Measurements from ENCODE around the gene NPC2. TPM values are rescaled to one million over a fixed set of nuclear protein-coding genes. Genes with fewer than 3 reads are reported as not detected.

The NPC2 gene
- polyA plus RNA-seq, 4 donors, result 350 to 360 (median 355) TPM

GRCh38 chr14:74519316-74520074 lies 26.4 kb upstream of the NPC2 start:
- DNase-seq (ENCODE audit: low read depth in 4 of 4, low spot score in 3 of 4), result no peak

GRCh38 chr14:74518221-74518620 lies 25.1 kb upstream of the NPC2 start:
- DNase-seq (ENCODE audit: low read depth in 4 of 4, low spot score in 3 of 4), result no peak

- no peak for DNase-seq (ENCODE audit: low read depth in 4 of 4, low spot score in 3 of 4)
These were observed 24.6 kb upstream of the NPC2 start for GRCh38 chr14:74517731-74518130.

GRCh38 chr14:74516451-74517160 lies 23.5 kb upstream of the NPC2 start:
- DNase-seq (ENCODE audit: low read depth in 4 of 4, low spot score in 3 of 4), result no peak

GRCh38 chr14:74515891-74516412 lies 22.8 kb upstream of the NPC2 start:
- no peak for DNase-seq (ENCODE audit: low read depth in 4 of 4, low spot score in 3 of 4)

- DNase-seq (ENCODE audit: low read depth in 4 of 4, low spot score in 3 of 4), result no peak
These were observed 21.4 kb upstream of the NPC2 start for GRCh38 chr14:74514471-74514941.

GRCh38 chr14:74511966-74512830 lies 19.1 kb upstream of the NPC2 start:
- no peak for DNase-seq (ENCODE audit: low read depth in 4 of 4, low spot score in 3 of 4)

GRCh38 chr14:74510959-74511409 lies 17.9 kb upstream of the NPC2 start:
- DNase-seq (ENCODE audit: low read depth in 4 of 4, low spot score in 3 of 4), result no peak

- DNase-seq (ENCODE audit: low read depth in 4 of 4, low spot score in 3 of 4), result no peak
These were observed 17.3 kb upstream of the NPC2 start for GRCh38 chr14:74510223-74510931.

- no peak for DNase-seq (ENCODE audit: low read depth in 4 of 4, low spot score in 3 of 4)
These were observed 16.6 kb upstream of the NPC2 start for GRCh38 chr14:74509587-74510222.

GRCh38 chr14:74508844-74509428 lies 15.8 kb upstream of the NPC2 start:
- DNase-seq (ENCODE audit: low read depth in 4 of 4, low spot score in 3 of 4), result no peak

GRCh38 chr14:74508292-74508731 lies 15.2 kb upstream of the NPC2 start:
- no peak for DNase-seq (ENCODE audit: low read depth in 4 of 4, low spot score in 3 of 4)

GRCh38 chr14:74507840-74508239 lies 14.7 kb upstream of the NPC2 start:
- no peak for DNase-seq (ENCODE audit: low read depth in 4 of 4, low spot score in 3 of 4)

GRCh38 chr14:74507085-74507484 lies 14.0 kb upstream of the NPC2 start:
- no peak for DNase-seq (ENCODE audit: low read depth in 4 of 4, low spot score in 3 of 4)

- DNase-seq (ENCODE audit: low read depth in 4 of 4, low spot score in 3 of 4), result no peak
These were observed 13.3 kb upstream of the NPC2 start for GRCh38 chr14:74506411-74506851.

- DNase-seq (ENCODE audit: low read depth in 4 of 4, low spot score in 3 of 4), result no peak
These were observed 12.7 kb upstream of the NPC2 start for GRCh38 chr14:74505831-74506230.

- DNase-seq (ENCODE audit: low read depth in 4 of 4, low spot score in 3 of 4), result no peak
These were observed 12.0 kb upstream of the NPC2 start for GRCh38 chr14:74504874-74505720.

GRCh38 chr14:74504412-74504811 lies 11.3 kb upstream of the NPC2 start:
- DNase-seq (ENCODE audit: low read depth in 4 of 4, low spot score in 3 of 4), result no peak

All from right renal pelvis (tissue), 4 donors.